Esophagus squamous epithelium (tissue), 5 donors: ENCODE measurements around the gene NIT2. TPM values are rescaled to one million over a fixed set of nuclear protein-coding genes. Genes with fewer than 3 reads are reported as not detected.

ENCODE experiments used
- DNase-seq: peaks from one replicate; lab custom pipeline; 2025; lab: John Stamatoyannopoulos, UW
- H3K27ac ChIP-seq, 4 donors: fragments of 200-600 bp; sonication (generic); one replicate each; pipeline ENCODE4 v1.5.1; 2016 to 2019; ENCODE audit warnings: mild to moderate bottlenecking in 1 of 4
- H3K27me3 ChIP-seq, 4 donors: fragments of 200-600 bp; sonication (generic); 1 replicate in 3 of 4; 2 replicates in 1 of 4; pipeline versions ENCODE4 v1.5.1 to v1.6.0; 2017 to 2021; ENCODE audit warnings: antibody characterized with exemption in 1 of 4
- H3K36me3 ChIP-seq, 3 donors: fragments of 200-600 bp; sonication (generic); one replicate each; pipeline ENCODE4 v1.5.1; 2016 to 2019
- H3K4me1 ChIP-seq, 3 donors: fragments of 200-600 bp; sonication (generic); one replicate each; pipeline ENCODE4 v1.5.1; 2017 to 2019
- H3K4me3 ChIP-seq, 4 donors: fragments of 200-600 bp; sonication (generic); 1 replicate in 3 of 4; 2 replicates in 1 of 4; pipeline ENCODE4 v1.5.1; 2016 to 2019; ENCODE audit warnings: mild to moderate bottlenecking in 2 of 4, moderate library complexity in 1 of 4
- H3K9me3 ChIP-seq, 3 donors: fragments of 200-600 bp; sonication (generic); one replicate each; pipeline ENCODE4 v1.5.1; 2016 to 2019
- POLR2A ChIP-seq, 4 donors: fragments of 450-650 bp; IDR thresholded peaks; one replicate each; pipeline ENCODE4 v1.6.1; 2017; ENCODE audit warnings: antibody characterized with exemption in 4 of 4, mild to moderate bottlenecking in 4 of 4, moderate library complexity in 3 of 4
- WGBS, 2 donors: methylation state at CpG; one replicate each; pipeline ENCODE4 v1.1.5; 2018; 5-methylcytosine and 5-hydroxymethylcytosine counted together
- intact Hi-C: fragments of 100-400 bp; cut with DNase I; formaldehyde crosslinking; loops from one replicate; pipeline ENCODE4 v1.15.0; 2022
- total RNA-seq, 4 donors: library from RNA; depleted of rRNA; stranded (reverse); fragments of >200 nt; gene quantifications; one replicate each; pipeline ENCODE4 v1.1.0, GENCODE V29; 2016
- TF ChIP-seq, protein P1 (sequence below), 6 experiments: fragments of 450-650 bp in 4 of 6; fragments of 200-600 bp in 2 of 6; sonication (generic) in 2 of 6; IDR thresholded peaks; one replicate each; pipeline ENCODE4 v1.5.1; 2016 to 2019; ENCODE audit warnings: antibody characterized with exemption in 6 of 6, mild to moderate bottlenecking in 4 of 6, moderate library complexity in 4 of 6
- donor health status: DM: yes; HTN: yes; CAD: no.

Gene NIT2, protein sequence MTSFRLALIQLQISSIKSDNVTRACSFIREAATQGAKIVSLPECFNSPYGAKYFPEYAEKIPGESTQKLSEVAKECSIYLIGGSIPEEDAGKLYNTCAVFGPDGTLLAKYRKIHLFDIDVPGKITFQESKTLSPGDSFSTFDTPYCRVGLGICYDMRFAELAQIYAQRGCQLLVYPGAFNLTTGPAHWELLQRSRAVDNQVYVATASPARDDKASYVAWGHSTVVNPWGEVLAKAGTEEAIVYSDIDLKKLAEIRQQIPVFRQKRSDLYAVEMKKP
- 10 to 100 TPM; 12.5 to 37.2 (median 23.8) TPM for total RNA-seq

DNA sequence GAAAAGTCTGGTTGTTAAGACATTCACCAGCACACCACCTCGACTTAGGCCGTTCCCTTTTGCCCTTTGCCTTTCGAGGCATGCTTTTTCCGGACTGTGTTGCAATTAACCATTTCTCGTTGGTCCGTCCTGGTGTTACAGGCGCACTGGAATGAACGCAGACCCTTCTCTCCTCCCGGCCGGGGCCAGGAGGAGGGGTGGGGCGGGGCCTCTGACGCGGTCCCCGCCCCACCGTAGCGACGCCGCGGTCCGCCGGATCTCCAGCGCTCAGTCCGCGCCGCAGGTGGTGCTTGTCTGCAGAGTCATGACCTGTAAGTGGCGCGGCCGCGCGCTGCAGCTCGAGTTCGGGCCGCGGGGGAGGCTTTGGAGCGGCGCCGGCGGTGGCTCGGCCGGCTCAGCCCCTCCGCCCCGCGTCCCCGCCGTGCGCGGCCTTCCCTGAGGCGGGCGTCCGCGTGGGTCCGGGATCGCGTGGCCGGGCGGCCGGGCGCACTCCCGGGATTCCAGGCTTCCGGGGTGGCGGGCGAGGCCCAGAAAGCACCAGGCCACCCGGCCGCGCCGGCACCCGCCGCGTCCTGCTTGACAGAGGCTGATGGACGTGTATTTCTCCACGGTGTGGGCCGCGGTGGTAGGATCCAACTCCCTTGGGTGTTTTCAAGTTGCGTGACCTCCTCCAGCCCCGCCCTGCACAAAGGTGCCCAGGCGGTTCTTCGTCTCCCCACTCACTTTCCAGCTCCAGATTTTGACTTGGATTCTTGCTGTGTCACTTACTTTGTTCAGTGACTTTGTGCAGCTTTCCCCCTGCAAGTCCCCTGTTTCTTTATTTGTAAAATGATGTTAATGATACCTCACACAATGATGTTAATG is at the start of gene NIT2:
Gene NIT2, plus strand, starts transcription at position 270 of the 864 bp plus-strand sequence. Its CDS starts 35 bp downstream, at position 305.
- TF ChIP-seq, protein P1, sequence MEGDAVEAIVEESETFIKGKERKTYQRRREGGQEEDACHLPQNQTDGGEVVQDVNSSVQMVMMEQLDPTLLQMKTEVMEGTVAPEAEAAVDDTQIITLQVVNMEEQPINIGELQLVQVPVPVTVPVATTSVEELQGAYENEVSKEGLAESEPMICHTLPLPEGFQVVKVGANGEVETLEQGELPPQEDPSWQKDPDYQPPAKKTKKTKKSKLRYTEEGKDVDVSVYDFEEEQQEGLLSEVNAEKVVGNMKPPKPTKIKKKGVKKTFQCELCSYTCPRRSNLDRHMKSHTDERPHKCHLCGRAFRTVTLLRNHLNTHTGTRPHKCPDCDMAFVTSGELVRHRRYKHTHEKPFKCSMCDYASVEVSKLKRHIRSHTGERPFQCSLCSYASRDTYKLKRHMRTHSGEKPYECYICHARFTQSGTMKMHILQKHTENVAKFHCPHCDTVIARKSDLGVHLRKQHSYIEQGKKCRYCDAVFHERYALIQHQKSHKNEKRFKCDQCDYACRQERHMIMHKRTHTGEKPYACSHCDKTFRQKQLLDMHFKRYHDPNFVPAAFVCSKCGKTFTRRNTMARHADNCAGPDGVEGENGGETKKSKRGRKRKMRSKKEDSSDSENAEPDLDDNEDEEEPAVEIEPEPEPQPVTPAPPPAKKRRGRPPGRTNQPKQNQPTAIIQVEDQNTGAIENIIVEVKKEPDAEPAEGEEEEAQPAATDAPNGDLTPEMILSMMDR (IDR thresholded peaks at IDR 0.05), result peak in 1 of 6 experiments; percentile 18
- TF ChIP-seq POLR2A (IDR thresholded peaks at IDR 0.05), result peak in 2 of 4 donors; percentile 38 to 60
- intact Hi-C loops, result no loop called here

DNA sequence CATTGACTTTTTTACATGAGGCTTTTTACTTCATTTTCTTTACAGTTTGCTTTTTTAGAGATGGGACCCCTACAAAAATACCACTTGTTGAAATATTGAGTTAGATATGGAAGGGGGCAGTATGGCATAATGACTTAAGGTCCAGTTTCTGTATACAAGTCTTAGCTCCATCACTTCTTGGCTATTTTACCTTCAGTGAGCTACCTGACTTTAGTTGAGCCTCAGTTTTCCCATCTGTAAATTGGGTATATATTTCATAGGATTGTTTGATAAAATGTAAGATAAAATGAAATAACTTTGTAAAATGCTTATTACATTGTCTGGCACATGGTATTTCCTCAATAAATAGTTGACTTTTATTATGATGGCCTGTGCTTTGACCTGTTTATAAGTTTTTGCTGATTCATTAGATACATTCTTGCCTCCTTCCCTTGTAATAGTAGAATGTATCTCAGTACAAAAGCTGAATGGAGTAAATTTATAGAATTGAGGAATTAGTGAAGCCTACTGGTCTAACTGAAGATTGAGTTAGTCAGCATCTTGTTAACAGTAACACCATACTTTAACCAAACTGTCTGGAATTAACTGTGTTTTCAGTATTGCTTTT is 46.2 kb upstream of the NIT2 start:
- Histone ChIP-seq H3K27ac (no peak overlapping the region), H3K27me3 (no peaks in the 10 kb centered on the region), H3K36me3 (peaks cover 0 to 92% (median 5%) of the 10 kb centered on the region in 3 donors), H3K4me1 (no peaks in the 10 kb centered on the region), H3K9me3 (no peaks in the 10 kb centered on the region), H3K4me3 (no peak overlapping the region)
- TF ChIP-seq, protein P1 (IDR thresholded peaks at IDR 0.05), result no peak
- TF ChIP-seq POLR2A (IDR thresholded peaks at IDR 0.05), result no peak
- DNase-seq, result no peak
- intact Hi-C loops, result no loop called here

More for the DNA sequence above, at the start of gene NIT2:
- Histone ChIP-seq H3K4me3 (peak within 1 kb of the TSS; percentile 55 to 90 (median 78)), H3K36me3 (peaks cover 0 to 16% (median 2%) of the 10 kb centered on the region in 3 donors), H3K27ac (peak within 1 kb of the TSS; percentile 75 to 92 (median 86)), H3K4me1 (peaks cover 0 to 22% (median 11%) of the 10 kb centered on the region in 3 donors), H3K27me3 (no peaks in the 10 kb centered on the region), H3K9me3 (no peaks in the 10 kb centered on the region)
- whole genome bisulfite sequencing, 2 donors, result 0% methylated on average over 9 to 32 of the region's 77 CpGs
- DNase-seq, result peak; percentile 39

DNA sequence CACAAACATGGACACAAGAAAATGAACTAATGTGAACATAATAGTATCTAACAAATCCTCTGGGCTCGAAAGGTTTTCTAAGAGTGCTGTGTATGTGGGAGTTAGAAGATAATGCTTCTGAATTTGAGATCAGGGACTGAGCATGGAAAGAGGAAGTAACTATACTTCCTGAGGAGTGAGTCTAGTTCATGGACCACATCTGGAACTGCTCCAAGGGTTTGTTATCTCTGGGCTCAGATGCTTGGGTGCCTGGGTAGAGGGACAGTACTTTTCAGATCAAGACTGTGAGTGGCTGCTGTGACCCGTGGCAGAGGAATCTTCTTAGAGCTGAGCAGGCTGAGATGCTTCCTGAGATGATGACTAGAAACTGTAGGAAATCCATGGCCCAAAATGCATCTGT is 45.2 kb upstream of the NIT2 start:
- H3K4me1 ChIP-seq, result no peaks in the 10 kb centered on the region
- peaks cover 0 to 92% (median 5%) of the 10 kb centered on the region in 3 donors for H3K36me3 ChIP-seq
- 81 to 86% methylated on average over 2 of the region's 2 CpGs for WGBS, 2 donors
- TF ChIP-seq, protein P1 (IDR thresholded peaks at IDR 0.05), result no peak
- no peak for TF ChIP-seq POLR2A (IDR thresholded peaks at IDR 0.05)
- no peaks in the 10 kb centered on the region for H3K27me3 ChIP-seq
- intact Hi-C loops, result no loop called here
- no peak overlapping the region for H3K4me3 ChIP-seq
- no peaks in the 10 kb centered on the region for H3K9me3 ChIP-seq
- no peak overlapping the region for H3K27ac ChIP-seq
- no peak for DNase-seq

DNA sequence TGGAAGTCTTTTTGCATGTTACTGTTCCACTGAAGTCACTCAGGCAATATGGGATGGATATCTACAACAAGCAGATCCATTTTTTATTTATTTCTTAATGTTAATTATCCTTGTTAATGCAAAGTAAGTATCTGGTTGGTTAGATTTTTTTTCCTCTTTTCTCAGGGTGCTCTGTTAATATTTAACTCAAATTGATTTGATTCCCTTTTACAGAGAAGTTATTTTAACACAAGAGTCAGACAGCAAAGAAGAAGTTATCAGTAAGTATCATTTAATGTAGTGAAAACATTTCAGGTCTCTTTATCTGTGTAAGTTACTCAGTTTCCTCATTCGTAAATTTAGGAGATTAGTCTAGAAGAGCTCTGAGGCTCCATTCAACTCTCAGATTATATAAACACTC is 39.5 kb upstream of the NIT2 start:
- H3K4me3 ChIP-seq, result no peak overlapping the region
- peaks cover 0 to 98% (median 4%) of the 10 kb centered on the region in 3 donors for H3K36me3 ChIP-seq
- WGBS, 2 donors, result 94 to 96% methylated on average over 1 of the region's 1 CpG
- no peak overlapping the region for H3K27ac ChIP-seq
- H3K27me3 ChIP-seq, result no peaks in the 10 kb centered on the region
- H3K9me3 ChIP-seq, result no peaks in the 10 kb centered on the region
- no peaks in the 10 kb centered on the region for H3K4me1 ChIP-seq
- intact Hi-C loops, result no loop called here
- TF ChIP-seq, protein P1 (IDR thresholded peaks at IDR 0.05), result no peak
- no peak for TF ChIP-seq POLR2A (IDR thresholded peaks at IDR 0.05)
- DNase-seq, result no peak
